K562 (cell line): Measurements from ENCODE around the gene LDLRAD3. TPM values are rescaled to one million over a fixed set of nuclear protein-coding genes. Genes with fewer than 3 reads are reported as not detected.

Experiments used
- ELK3 ChIP-seq: fragments of 450-650 bp; formaldehyde crosslinking; IDR thresholded peaks from 2 replicates; pipeline ENCODE4 v1.4.0; 2020; ENCODE audit warnings: mild to moderate bottlenecking
- ESRRB ChIP-seq: fragments of 250-450 bp; sonication (Bioruptor Pico); IDR thresholded peaks from 2 replicates; pipeline ENCODE4 v1.5.0; 2020; ENCODE audit warnings: mild to moderate bottlenecking, moderate library complexity, borderline replicate concordance
- HDAC8 ChIP-seq: fragments of 450-650 bp; IDR thresholded peaks from 2 replicates; pipeline ENCODE4 v1.6.1; 2016; ENCODE audit warnings: mild to moderate bottlenecking, missing genetic modification characterization, moderate library complexity, missing compliant biosample characterization
- KDM5B ChIP-seq: fragments of 200-600 bp; sonication (generic); IDR thresholded peaks from 2 replicates; pipeline ENCODE4 v1.6.1; 2012; ENCODE audit warnings: low read depth, mild to moderate bottlenecking, moderate library complexity, low read length, control low read depth, inconsistent platforms; ENCODE audit not compliant: insufficient replicate concordance
- KLF16 ChIP-seq: IDR thresholded peaks from 2 replicates; pipeline ENCODE4 v1.6.1; 2016; ENCODE audit warnings: antibody characterized with exemption
- LCOR ChIP-seq: sonication (generic); formaldehyde crosslinking; IDR thresholded peaks from 2 replicates; pipeline ENCODE4 v1.8.0; 2022; ENCODE audit warnings: mild to moderate bottlenecking, missing genetic modification reagents
- MITF ChIP-seq: IDR thresholded peaks from 2 replicates; pipeline ENCODE4 v1.6.1; 2014; ENCODE audit warnings: antibody characterized with exemption
- MTA3 ChIP-seq: fragments of 450-650 bp; formaldehyde crosslinking; IDR thresholded peaks from 2 replicates; pipeline ENCODE4 v1.6.1; 2017; ENCODE audit warnings: mild to moderate bottlenecking, borderline replicate concordance
- PBX2 ChIP-seq, 2 experiments: IDR thresholded peaks in 1 of 2; conservative IDR thresholded peaks in 1 of 2; 2 replicates each; pipeline ENCODE4 v1.6.1; 2016; ENCODE audit warnings: low read depth in 2 of 2, mild to moderate bottlenecking in 1 of 2, missing compliant biosample characterization in 1 of 2, missing genetic modification characterization in 1 of 2, moderate library complexity in 1 of 2
- RHOXF2B ChIP-seq: fragments of 250-450 bp; sonication (Bioruptor Pico); conservative IDR thresholded peaks from 2 replicates; pipeline ENCODE4 v1.5.1; 2021
- SRSF7 ChIP-seq: fragments of 200-400 bp; formaldehyde crosslinking; optimal IDR thresholded peaks from 2 replicates; pipeline ENCODE3; 2017; ENCODE audit warnings: mild to moderate bottlenecking, low read depth, low read length
- TAF15 ChIP-seq: fragments of 200-400 bp; formaldehyde crosslinking; IDR thresholded peaks from 2 replicates; pipeline ENCODE4 v1.6.1; 2017; ENCODE audit warnings: mild to moderate bottlenecking, low read depth, low read length, moderate library complexity
- ZFP30 ChIP-seq: fragments of 250-450 bp; sonication (Bioruptor Pico); IDR thresholded peaks from 2 replicates; pipeline ENCODE4 v1.8.0; 2022; ENCODE audit warnings: moderate library complexity, mild to moderate bottlenecking, inconsistent platforms, borderline replicate concordance
- polyA plus RNA-seq, 8 experiments: library from polyadenylated mRNA; depleted of rRNA in 4 of 8; stranded (reverse) in 5 of 8; unstranded in 3 of 8; fragments of >200 nt; fragmentation: Nextera tagmentation in 2 of 8; fragmentation: Illumina TruSeq in 1 of 8; extraction: Ambion mirVana in 2 of 8; extraction: Trizol in 1 of 8; gene quantifications; 2 replicates each; pipeline versions ENCODE4 v1.2.1 to v1.2.3, GENCODE V29; 2011 to 2014; ENCODE audit warnings: inconsistent platforms in 1 of 8, missing spikeins in 1 of 8
- total RNA-seq, 7 experiments: library from RNA; depleted of rRNA in 6 of 7; stranded (reverse); fragments of >200 nt in 6 of 7; fragmentation: Illumina TruSeq in 2 of 7; extraction: Trizol in 2 of 7; gene quantifications; 2 replicates each; pipeline versions ENCODE4 v1.2.1 to v1.2.3, GENCODE V29; 2011 to 2021; ENCODE audit warnings: low replicate concordance in 1 of 7

LDLRAD3 gene
- total and polyA plus RNA-seq, 9 of the 15 experiments (the other 6 are each of a cell fraction or from before 2014, with no cell fraction given), result 0.73 to 7.2 (median 3.5) TPM

GRCh38 chr11:36121054-36121453 is 177.2 kb downstream of the LDLRAD3 start (continued):
- TF ChIP-seq ZFP30 (CRISPR knock-in tag), result no peak
- no peak for TF ChIP-seq SRSF7
- TF ChIP-seq KLF16, result no peak
- TF ChIP-seq TAF15, result no peak
- TF ChIP-seq HDAC8 (tag), result no peak
- no peak for TF ChIP-seq PBX2 (CRISPR knock-in tag; IDR thresholded peaks at IDR 0.05; ENCODE audit: low read depth)
- no peak for TF ChIP-seq PBX2 (tag; conservative IDR thresholded peaks at IDR 0.05; ENCODE audit: low read depth)
- no peak for TF ChIP-seq ELK3 (CRISPR knock-in tag)
- no peak for TF ChIP-seq ESRRB
- TF ChIP-seq LCOR (CRISPR knock-in tag), result no peak
- no peak for TF ChIP-seq MITF
- TF ChIP-seq RHOXF2B (CRISPR knock-in tag), result no peak
- TF ChIP-seq KDM5B, result no peak
- no peak for TF ChIP-seq MTA3
- TF ChIP-seq, all 486 proteins: peak for 0
